PC-3 (cell line): ENCODE measurements around the gene CHRNA9.

ENCODE experiments used
- EZH2 ChIP-seq: fragments of 300-600 bp; sonication (generic); IDR thresholded peaks from one replicate; pipeline ENCODE4 v1.6.1; 2017; ENCODE audit warnings: antibody characterized with exemption, mild to moderate bottlenecking, low read length; ENCODE audit not compliant: unreplicated experiment
- TF ChIP-seq, protein P1 (sequence below): fragments of 300-600 bp; sonication (generic); conservative IDR thresholded peaks from 2 replicates; pipeline ENCODE4 v1.5.1; 2017; ENCODE audit warnings: antibody characterized with exemption, low read depth, mild to moderate bottlenecking, low read length

DNA sequence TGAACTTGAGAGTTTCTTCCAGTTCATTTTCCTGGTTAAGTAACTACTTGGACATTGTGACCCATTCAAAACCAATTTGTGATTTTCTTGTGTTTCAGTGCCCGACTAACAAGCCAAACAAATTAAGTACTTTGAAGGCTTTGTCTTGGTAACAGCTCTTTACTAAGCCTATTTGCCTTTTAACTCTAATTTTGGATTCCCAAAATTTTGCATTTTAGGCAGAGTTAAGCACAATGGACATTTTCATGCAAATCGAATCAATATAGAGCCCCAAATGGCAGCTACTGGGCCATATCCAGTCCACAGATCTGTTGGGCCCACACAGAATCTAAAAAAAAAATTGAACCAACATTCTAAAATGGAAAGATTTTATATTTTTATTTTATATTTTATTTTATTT, 31.4 kb upstream of the CHRNA9 start:
- TF ChIP-seq, protein P1, sequence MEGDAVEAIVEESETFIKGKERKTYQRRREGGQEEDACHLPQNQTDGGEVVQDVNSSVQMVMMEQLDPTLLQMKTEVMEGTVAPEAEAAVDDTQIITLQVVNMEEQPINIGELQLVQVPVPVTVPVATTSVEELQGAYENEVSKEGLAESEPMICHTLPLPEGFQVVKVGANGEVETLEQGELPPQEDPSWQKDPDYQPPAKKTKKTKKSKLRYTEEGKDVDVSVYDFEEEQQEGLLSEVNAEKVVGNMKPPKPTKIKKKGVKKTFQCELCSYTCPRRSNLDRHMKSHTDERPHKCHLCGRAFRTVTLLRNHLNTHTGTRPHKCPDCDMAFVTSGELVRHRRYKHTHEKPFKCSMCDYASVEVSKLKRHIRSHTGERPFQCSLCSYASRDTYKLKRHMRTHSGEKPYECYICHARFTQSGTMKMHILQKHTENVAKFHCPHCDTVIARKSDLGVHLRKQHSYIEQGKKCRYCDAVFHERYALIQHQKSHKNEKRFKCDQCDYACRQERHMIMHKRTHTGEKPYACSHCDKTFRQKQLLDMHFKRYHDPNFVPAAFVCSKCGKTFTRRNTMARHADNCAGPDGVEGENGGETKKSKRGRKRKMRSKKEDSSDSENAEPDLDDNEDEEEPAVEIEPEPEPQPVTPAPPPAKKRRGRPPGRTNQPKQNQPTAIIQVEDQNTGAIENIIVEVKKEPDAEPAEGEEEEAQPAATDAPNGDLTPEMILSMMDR = no peak
- TF ChIP-seq EZH2 = no peak
